Neutrophil (primary cell): Measurements from ENCODE around the gene MAN2C1.
A peak's percentile ranks its signal among the peaks of the same experiment; 100 is the strongest.
"Not testable (repeated sequence)": the region's sequence is repeated elsewhere in the genome, so short reads cannot be mapped to it uniquely, and the experiment has no call there.

Source experiments
- H3K27ac ChIP-seq: fragments of 200-600 bp; sonication (generic); 2 replicates; pipeline ENCODE4 v1.5.1; 2016; ENCODE audit warnings: mild to moderate bottlenecking, moderate library complexity
- H3K27me3 ChIP-seq: fragments of 200-600 bp; sonication (generic); 2 replicates; pipeline ENCODE4 v1.6.0; 2016; ENCODE audit warnings: mild to moderate bottlenecking
- H3K36me3 ChIP-seq: fragments of 200-600 bp; sonication (generic); 2 replicates; pipeline ENCODE4 v1.5.1; 2017
- H3K4me1 ChIP-seq, 2 experiments: fragments of 200-600 bp in 1 of 2; sonication (generic) in 1 of 2; 1 replicate in 1 of 2; 2 replicates in 1 of 2; pipeline versions ENCODE4 v1.5.1 to v1.6.1; 2013 to 2016; ENCODE audit warnings: low read depth in 1 of 2, low read length in 1 of 2, mild to moderate bottlenecking in 1 of 2, moderate library complexity in 1 of 2; ENCODE audit not compliant: control insufficient read depth in 1 of 2, insufficient read depth in 1 of 2
- H3K4me3 ChIP-seq, 2 experiments: fragments of 200-600 bp in 1 of 2; sonication (generic) in 1 of 2; 1 replicate in 1 of 2; 2 replicates in 1 of 2; pipeline ENCODE4 v1.5.1; 2013 to 2016; ENCODE audit warnings: low read depth in 1 of 2, low read length in 1 of 2, mild to moderate bottlenecking in 1 of 2, moderate library complexity in 1 of 2
- H3K9me3 ChIP-seq: fragments of 200-600 bp; sonication (generic); 2 replicates; pipeline ENCODE4 v1.5.1; 2016
- CTCF ChIP-seq: fragments of 200-600 bp; sonication (generic); IDR thresholded peaks from 2 replicates; pipeline ENCODE4 v1.5.1; 2016; ENCODE audit warnings: antibody characterized with exemption

MAN2C1 gene

DNA sequence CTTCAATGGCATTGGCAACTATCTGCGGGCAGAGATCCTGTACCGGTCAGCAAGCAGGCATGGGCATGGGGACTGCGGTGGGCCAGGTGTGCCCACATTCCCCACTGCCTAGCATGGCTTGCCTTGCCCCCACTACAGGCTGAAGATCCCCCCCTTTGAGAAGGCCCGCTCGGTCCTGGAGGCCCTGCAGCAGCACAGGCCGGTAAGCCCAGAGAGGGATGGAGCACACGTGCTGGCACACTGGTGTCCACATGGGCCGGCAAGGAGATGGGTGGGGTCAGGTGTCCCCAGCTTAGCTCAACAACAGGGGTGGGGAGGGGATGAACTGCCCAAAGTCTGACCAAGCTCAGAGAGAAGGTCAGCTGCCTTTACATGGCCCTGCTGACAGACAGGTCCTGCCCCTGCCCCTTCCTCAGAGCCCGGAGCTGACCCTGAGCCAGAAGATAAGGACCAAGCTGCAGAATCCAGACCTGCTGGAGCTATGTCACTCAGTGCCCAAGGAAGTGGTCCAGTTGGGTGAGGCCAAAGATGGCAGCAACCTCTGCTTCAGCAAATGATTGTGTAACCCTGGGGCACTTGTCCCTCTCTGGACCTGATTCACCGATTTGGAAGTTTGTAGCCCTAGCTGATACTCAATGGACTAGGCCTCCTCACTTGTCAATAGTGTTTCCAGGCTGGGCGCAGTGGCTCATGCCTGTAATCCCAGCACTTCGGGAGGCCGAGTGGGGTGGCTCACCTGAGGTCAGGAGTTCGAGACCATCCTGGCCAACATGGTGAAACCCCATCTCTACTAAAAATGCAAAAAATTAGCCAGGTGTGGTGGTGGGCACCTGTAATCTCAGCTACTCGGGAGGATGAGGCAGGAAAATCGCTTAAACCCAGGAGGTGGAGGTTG lies 16.0 kb downstream of the MAN2C1 start:
- peak overlapping the region; percentile 8 for H3K27ac ChIP-seq
- H3K9me3 ChIP-seq: no peaks in the 10 kb centered on the region
- peaks cover 33 to 36% of the 10 kb centered on the region in 2 experiments for H3K4me1 ChIP-seq
- H3K4me3 ChIP-seq: no peak overlapping the region
- H3K27me3 ChIP-seq: peaks cover 19% of the 10 kb centered on the region
- TF ChIP-seq CTCF: no peak
- H3K36me3 ChIP-seq: peaks cover 44% of the 10 kb centered on the region

- H3K4me3 ChIP-seq: peak overlapping the region in 1 of 2 experiments; percentile 10
- H3K27me3 ChIP-seq: peaks cover 35% of the 10 kb centered on the region
- TF ChIP-seq CTCF: no peak
- peaks cover 42 to 46% of the 10 kb centered on the region in 2 experiments for H3K4me1 ChIP-seq
- H3K27ac ChIP-seq: peak overlapping the region; percentile 82
- peaks cover 28% of the 10 kb centered on the region for H3K36me3 ChIP-seq
- no peaks in the 10 kb centered on the region for H3K9me3 ChIP-seq
Observed at GRCh38 chr15:75350601-75351361, 17.6 kb downstream of the MAN2C1 start.

- Histone ChIP-seq H3K4me1 (peaks cover 42 to 46% of the 10 kb centered on the region in 2 experiments), H3K36me3 (peaks cover 20% of the 10 kb centered on the region), H3K27me3 (peaks cover 43% of the 10 kb centered on the region), H3K27ac (peak overlapping the region; percentile 82), H3K9me3 (no peaks in the 10 kb centered on the region), H3K4me3 (peak overlapping the region in 1 of 2 experiments; percentile 10)
- TF ChIP-seq CTCF: peak; percentile 9
Observed at GRCh38 chr15:75349851-75350588, 18.4 kb downstream of the MAN2C1 start.

GRCh38 chr15:75349351-75349669 lies 19.1 kb downstream of the MAN2C1 start:
- H3K36me3 ChIP-seq: peaks cover 13% of the 10 kb centered on the region
- H3K4me1 ChIP-seq: peaks cover 42 to 46% of the 10 kb centered on the region in 2 experiments
- not testable (repeated sequence) for H3K9me3 ChIP-seq
- peak overlapping the region in 1 of 2 experiments; percentile 66 for H3K4me3 ChIP-seq
- peaks cover 50% of the 10 kb centered on the region for H3K27me3 ChIP-seq
- H3K27ac ChIP-seq: peak overlapping the region; percentile 82

DNA sequence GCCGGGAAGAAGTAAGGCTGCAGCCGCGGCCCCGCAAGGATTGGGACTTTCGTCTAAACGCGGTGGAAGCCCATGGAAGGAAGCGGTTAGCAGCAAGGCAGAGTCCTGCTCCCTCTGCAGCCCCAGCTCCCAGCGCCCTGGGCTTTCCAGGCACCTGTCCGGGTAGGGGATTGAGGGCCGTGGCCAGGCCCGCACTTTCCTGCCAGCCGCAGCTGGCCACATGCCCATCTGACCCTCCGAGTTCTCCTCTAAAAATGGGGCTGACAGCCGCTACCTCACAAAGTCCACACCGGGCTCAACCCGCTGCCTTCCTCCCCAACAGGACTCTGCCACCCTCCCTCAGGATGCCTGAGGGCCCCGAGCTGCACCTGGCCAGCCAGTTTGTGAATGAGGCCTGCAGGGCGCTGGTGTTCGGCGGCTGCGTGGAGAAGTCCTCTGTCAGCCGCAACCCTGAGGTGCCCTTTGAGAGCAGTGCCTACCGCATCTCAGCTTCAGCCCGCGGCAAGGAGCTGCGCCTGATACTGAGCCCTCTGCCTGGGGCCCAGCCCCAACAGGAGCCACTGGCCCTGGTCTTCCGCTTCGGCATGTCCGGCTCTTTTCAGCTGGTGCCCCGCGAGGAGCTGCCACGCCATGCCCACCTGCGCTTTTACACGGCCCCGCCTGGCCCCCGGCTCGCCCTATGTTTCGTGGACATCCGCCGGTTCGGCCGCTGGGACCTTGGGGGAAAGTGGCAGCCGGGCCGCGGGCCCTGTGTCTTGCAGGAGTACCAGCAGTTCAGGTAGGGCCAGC lies 19.7 kb downstream of the MAN2C1 start:
- H3K9me3 ChIP-seq: no peaks in the 10 kb centered on the region
- peak overlapping the region; percentile 82 for H3K27ac ChIP-seq
- H3K36me3 ChIP-seq: peaks cover 8% of the 10 kb centered on the region
- peaks cover 56% of the 10 kb centered on the region for H3K27me3 ChIP-seq
- TF ChIP-seq CTCF: no peak
- peaks cover 42 to 46% of the 10 kb centered on the region in 2 experiments for H3K4me1 ChIP-seq
- H3K4me3 ChIP-seq: peak overlapping the region; percentile 54 to 66
